H9 (cell line): ENCODE measurements around the gene LHPP. TPM values are rescaled to one million over a fixed set of nuclear protein-coding genes. Genes with fewer than 3 reads are reported as not detected.

Source experiments
- DNase-seq: peaks from one replicate; pipeline ENCODE4 v3.0.0-alpha.2; 2017
- H2AFZ ChIP-seq: one replicate; pipeline ENCODE4 v1.6.1; 2013; ENCODE audit warnings: mild to moderate bottlenecking, low read length, control low read depth, moderate library complexity
- H2AK5ac ChIP-seq: 2 replicates; pipeline ENCODE4 v1.6.1; 2013; ENCODE audit warnings: low read length, control low read depth, mixed read lengths; ENCODE audit not compliant: insufficient read length
- H2BK120ac ChIP-seq: one replicate; pipeline ENCODE4 v1.6.1; 2013; ENCODE audit warnings: low read depth, mild to moderate bottlenecking, low read length, control low read depth, inconsistent platforms; ENCODE audit not compliant: poor library complexity, severe bottlenecking
- H2BK12ac ChIP-seq: 2 replicates; pipeline ENCODE4 v1.6.1; 2013; ENCODE audit warnings: low read length, control low read depth, mixed read lengths, low read depth; ENCODE audit not compliant: insufficient read length
- H2BK15ac ChIP-seq: 2 replicates; pipeline ENCODE4 v1.6.1; 2013; ENCODE audit warnings: low read depth, low read length, control low read depth
- H2BK20ac ChIP-seq: one replicate; pipeline ENCODE4 v1.6.1; 2013; ENCODE audit warnings: low read depth, mild to moderate bottlenecking, low read length, control low read depth, inconsistent platforms; ENCODE audit not compliant: poor library complexity, severe bottlenecking
- H2BK5ac ChIP-seq: 2 replicates; pipeline ENCODE4 v1.6.1; 2013; ENCODE audit warnings: low read length, control low read depth, mixed read lengths; ENCODE audit not compliant: insufficient read length
- H3K14ac ChIP-seq: 2 replicates; pipeline ENCODE4 v1.6.1; 2013; ENCODE audit warnings: low read length, control low read depth; ENCODE audit not compliant: insufficient read depth
- H3K18ac ChIP-seq: 2 replicates; pipeline ENCODE4 v1.6.1; 2013; ENCODE audit warnings: low read depth, mild to moderate bottlenecking, mixed read lengths, low read length, control low read depth; ENCODE audit not compliant: insufficient read length
- H3K23ac ChIP-seq: 2 replicates; pipeline ENCODE4 v1.6.1; 2013; ENCODE audit warnings: low read length, control low read depth, mixed read lengths, low read depth; ENCODE audit not compliant: insufficient read length
- H3K23me2 ChIP-seq: 2 replicates; pipeline ENCODE4 v1.6.1; 2013; ENCODE audit warnings: low read depth, mild to moderate bottlenecking, mixed read lengths, low read length, control low read depth; ENCODE audit not compliant: insufficient read length, poor library complexity, severe bottlenecking
- H3K27ac ChIP-seq: 2 replicates; pipeline ENCODE4 v1.5.1; 2013; ENCODE audit warnings: low read length, control low read depth, mixed read lengths, low read depth; ENCODE audit not compliant: insufficient read length
- H3K27me3 ChIP-seq: 2 replicates; pipeline ENCODE4 v1.6.1; 2013; ENCODE audit warnings: low read length, control low read depth, inconsistent platforms; ENCODE audit not compliant: insufficient read depth
- H3K4ac ChIP-seq: 2 replicates; pipeline ENCODE4 v1.6.1; 2013; ENCODE audit warnings: low read depth, mild to moderate bottlenecking, control low read depth, inconsistent platforms, low read length, moderate library complexity
- H3K4me1 ChIP-seq: 2 replicates; pipeline ENCODE4 v1.6.1; 2013; ENCODE audit warnings: low read length, control low read depth, inconsistent platforms; ENCODE audit not compliant: insufficient read depth
- H3K4me2 ChIP-seq: 2 replicates; pipeline ENCODE4 v1.6.1; 2013; ENCODE audit warnings: low read length, control low read depth, mixed read lengths; ENCODE audit not compliant: insufficient read length, insufficient read depth
- H3K56ac ChIP-seq: 2 replicates; pipeline ENCODE4 v1.6.1; 2013; ENCODE audit warnings: low read depth, mild to moderate bottlenecking, mixed read lengths, low read length, control low read depth; ENCODE audit not compliant: insufficient read length
- H3K79me1 ChIP-seq: 2 replicates; pipeline ENCODE4 v1.6.1; 2013; ENCODE audit warnings: low read depth, mild to moderate bottlenecking, moderate library complexity, low read length, control low read depth, inconsistent platforms; ENCODE audit not compliant: insufficient read depth, poor library complexity, severe bottlenecking
- H3K79me2 ChIP-seq: 2 replicates; pipeline ENCODE4 v1.6.1; 2013; ENCODE audit warnings: low read length, control low read depth, inconsistent platforms; ENCODE audit not compliant: insufficient read depth
- H3K9ac ChIP-seq: 2 replicates; pipeline ENCODE4 v1.6.1; 2013; ENCODE audit warnings: low read length, control low read depth, mixed read lengths; ENCODE audit not compliant: insufficient read length; ENCODE audit errors: extremely low read depth
- H3K9me3 ChIP-seq: one replicate; pipeline ENCODE4 v1.6.1; 2013; ENCODE audit warnings: low read depth, low read length, inconsistent platforms; ENCODE audit not compliant: control insufficient read depth
- H3T11ph ChIP-seq: one replicate; pipeline ENCODE4 v1.6.1; 2013; ENCODE audit warnings: mild to moderate bottlenecking, low read length, control low read depth, inconsistent platforms
- H4K20me1 ChIP-seq: one replicate; pipeline ENCODE4 v1.6.1; 2013; ENCODE audit not compliant: control insufficient read depth, insufficient read length, insufficient read depth
- H4K5ac ChIP-seq: 2 replicates; pipeline ENCODE4 v1.6.1; 2013; ENCODE audit warnings: low read depth, mild to moderate bottlenecking, mixed read lengths, low read length, control low read depth; ENCODE audit not compliant: insufficient read length
- H4K8ac ChIP-seq: replicated peaks from 2 replicates; pipeline ENCODE4 v1.6.1; 2013; ENCODE audit warnings: low read length, control low read depth, mixed read lengths, low read depth; ENCODE audit not compliant: insufficient read length
- H4K91ac ChIP-seq: 2 replicates; pipeline ENCODE4 v1.6.1; 2013; ENCODE audit warnings: low read depth, mild to moderate bottlenecking, moderate library complexity, mixed read lengths, low read length, control low read depth; ENCODE audit not compliant: insufficient read length
- H3K27ac Mint-ChIP-seq, 3 experiments: 2 replicates in 2 of 3; 3 replicates in 1 of 3; pipeline ENCODE4 v1.8.0; 2020 to 2021; ENCODE audit warnings: mixed read lengths in 3 of 3, mild to moderate bottlenecking in 1 of 3, moderate library complexity in 1 of 3
- H3K27me3 Mint-ChIP-seq: 2 replicates; pipeline ENCODE4 v1.8.0; 2021; ENCODE audit warnings: low read depth, mild to moderate bottlenecking, moderate library complexity, mixed read lengths
- H3K36me3 Mint-ChIP-seq, 3 experiments: 2 replicates in 2 of 3; 3 replicates in 1 of 3; pipeline ENCODE4 v1.8.0; 2020 to 2021; ENCODE audit warnings: low read depth in 3 of 3, mixed read lengths in 3 of 3; ENCODE audit not compliant: insufficient read depth in 1 of 3
- H3K4me1 Mint-ChIP-seq, 2 experiments: 2 replicates each; pipeline ENCODE4 v1.8.0; 2020; ENCODE audit warnings: mixed read lengths in 2 of 2
- H3K4me3 Mint-ChIP-seq, 2 experiments: 2 replicates in 1 of 2; 3 replicates in 1 of 2; pipeline ENCODE4 v1.8.0; 2020 to 2021; ENCODE audit warnings: mild to moderate bottlenecking in 2 of 2, mixed read lengths in 2 of 2, moderate library complexity in 1 of 2
- H3K9me3 Mint-ChIP-seq, 2 experiments: 2 replicates in 1 of 2; 3 replicates in 1 of 2; pipeline ENCODE4 v1.8.0; 2020; ENCODE audit warnings: mild to moderate bottlenecking in 2 of 2, mixed read lengths in 2 of 2, moderate library complexity in 1 of 2
- CTCF ChIP-seq: fragments of 200-600 bp; sonication (generic); conservative IDR thresholded peaks from 3 replicates; pipeline ENCODE4 v1.8.0; 2021; ENCODE audit warnings: antibody characterized with exemption, mild to moderate bottlenecking
- WGBS: extraction: QIAGEN DNeasy Blood & Tissue Kit; methylation state at CpG from one replicate; pipeline ENCODE4 v1.1.7; 2013; ENCODE audit warnings: missing lambda C conversion rate, low lambda C conversion rate, mixed read lengths; ENCODE audit not compliant: insufficient read length; ENCODE audit errors: extremely low coverage; 5-methylcytosine and 5-hydroxymethylcytosine counted together
- total RNA-seq: library from RNA; stranded (reverse); gene quantifications from 2 replicates; pipeline ENCODE4 v1.2.1, GENCODE V29; 2021

The LHPP gene
- total RNA-seq, 1 experiment from 2014 or later, result 29.6 TPM

GRCh38 chr10:124639646-124640045 lies 178.0 kb downstream of the LHPP start:
- Histone ChIP-seq H3K14ac (no peak overlapping the region; the same call in 1 of the 2 replicates), H3K4me1 (no peaks in the 10 kb centered on the region), H2BK5ac (no peak overlapping the region), H3K23me2 (no peaks in the 10 kb centered on the region), H3T11ph (no peak overlapping the region), H4K8ac (no peak overlapping the region), H4K91ac (no peak overlapping the region), H3K4me2 (no peak overlapping the region), H3K9ac (no peak overlapping the region), H2BK120ac (no peak overlapping the region), H2BK20ac (no peak overlapping the region), H3K79me2 (0 out of 2 replicates have a peak, but pooled peaks cover 3% of the 10 kb centered on the region), H4K5ac (no peak overlapping the region), H2AFZ (no peak overlapping the region), H3K79me1 (no peaks in the 10 kb centered on the region), H3K56ac (no peak overlapping the region), H2AK5ac (no peak overlapping the region), H4K20me1 (no peaks in the 10 kb centered on the region), H3K9me3 (no peaks in the 10 kb centered on the region), H3K18ac (no peak overlapping the region), H3K27me3 (no peaks in the 10 kb centered on the region), H3K27ac (no peak overlapping the region), H3K4ac (no peak overlapping the region), H2BK12ac (no peak overlapping the region), H2BK15ac (no peak overlapping the region), H3K23ac (no peak overlapping the region)
- WGBS, result no CpG with 5 or more reads among the region's 6 CpGs
- Mint-ChIP-seq H3K27me3 (no peaks in the 10 kb centered on the region), H3K36me3 (peaks cover 0 to 2% (median 1%) of the 10 kb centered on the region in 3 experiments; a peak in 5 of 7 replicates), H3K27ac (no peak overlapping the region), H3K4me3 (no peak overlapping the region), H3K9me3 (0 out of 5 replicates have a peak, but pooled peaks cover 0 to under 1% of the 10 kb centered on the region in 2 experiments), H3K4me1 (peaks cover 3 to 4% of the 10 kb centered on the region in 2 experiments; a peak in 2 of 4 replicates)
- no peak for TF ChIP-seq CTCF
- DNase-seq, result no peak
